Renal pelvis (tissue), 4 donors: ENCODE data around the gene KRT222. TPM values are rescaled to one million over a fixed set of nuclear protein-coding genes. Genes with fewer than 3 reads are reported as not detected.
A peak's percentile ranks its signal among the peaks of the same experiment; 100 is the strongest.

ENCODE experiments used
- DNase-seq: peaks from one replicate; pipeline ENCODE4 v3.0.0-alpha.2; 2013
- polyA plus RNA-seq, 3 donors: library from polyadenylated mRNA; unstranded; fragments of 120-200 nt; gene quantifications; one replicate each; pipeline ENCODE4 v1.2.1, GENCODE V29; 2013; ENCODE audit not compliant: insufficient read length in 3 of 3

Gene KRT222
- polyA plus RNA-seq, 3 donors = 0.17 to 0.21 TPM; not detected in 1

DNA sequence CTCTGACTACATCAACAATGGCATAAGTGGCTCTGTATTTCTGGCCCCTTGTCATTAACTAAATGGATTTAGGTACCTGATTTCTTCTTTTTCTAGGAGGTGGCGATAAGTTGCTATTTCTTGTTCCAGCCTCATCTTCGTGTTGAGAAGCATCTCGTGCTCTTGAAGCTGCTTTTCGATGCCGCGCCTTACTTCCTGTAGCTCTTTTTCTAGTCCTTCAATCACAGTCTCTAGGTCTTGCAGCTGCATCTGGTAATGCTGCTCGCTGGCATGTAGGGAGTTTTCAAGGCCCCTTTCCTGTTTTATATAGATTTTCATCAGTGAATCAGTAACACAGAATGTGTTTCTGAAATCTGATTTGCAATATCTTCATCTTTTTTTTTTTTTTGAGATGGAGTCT, 5.1 kb downstream of the KRT222 start:
- no peak for DNase-seq

DNA sequence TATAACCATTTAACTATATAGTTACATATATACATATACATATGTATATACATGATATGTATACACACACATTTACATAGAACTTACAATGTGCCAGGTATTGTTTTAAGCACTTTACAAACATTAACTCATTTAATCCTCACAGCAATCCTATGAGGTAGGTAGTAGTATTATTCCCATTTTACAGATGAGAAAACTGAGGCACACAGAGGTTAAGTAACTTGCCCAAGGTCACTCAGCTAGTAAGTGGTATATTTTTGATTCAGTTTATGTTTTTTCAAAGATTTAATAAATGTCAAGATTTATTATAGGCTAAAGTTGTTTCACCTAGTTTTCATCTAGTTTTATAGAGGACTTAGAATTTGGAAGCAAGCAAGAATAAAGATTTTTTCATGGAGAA, 6.6 kb downstream of the KRT222 start:
- no peak for DNase-seq

DNA sequence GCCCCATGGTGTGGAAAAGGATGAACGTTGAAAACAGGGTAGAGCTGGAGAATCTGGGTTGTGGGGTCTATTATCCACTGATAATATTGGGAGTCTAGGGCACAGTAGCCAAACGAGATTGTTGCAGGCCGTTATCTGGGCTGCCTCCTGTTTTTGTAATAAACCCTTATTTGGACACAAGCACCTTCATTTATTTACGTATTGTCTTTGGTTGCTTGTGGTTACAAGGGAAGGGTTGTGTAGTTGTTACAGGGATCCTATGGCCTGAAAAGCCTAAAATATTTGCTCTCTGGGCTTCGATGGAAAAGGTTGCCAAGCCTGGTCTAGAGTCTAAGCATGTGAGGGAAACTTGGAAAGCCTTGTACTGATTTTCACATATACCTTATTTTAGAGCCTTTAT, 13.0 kb downstream of the KRT222 start:
- DNase-seq = no peak

DNA sequence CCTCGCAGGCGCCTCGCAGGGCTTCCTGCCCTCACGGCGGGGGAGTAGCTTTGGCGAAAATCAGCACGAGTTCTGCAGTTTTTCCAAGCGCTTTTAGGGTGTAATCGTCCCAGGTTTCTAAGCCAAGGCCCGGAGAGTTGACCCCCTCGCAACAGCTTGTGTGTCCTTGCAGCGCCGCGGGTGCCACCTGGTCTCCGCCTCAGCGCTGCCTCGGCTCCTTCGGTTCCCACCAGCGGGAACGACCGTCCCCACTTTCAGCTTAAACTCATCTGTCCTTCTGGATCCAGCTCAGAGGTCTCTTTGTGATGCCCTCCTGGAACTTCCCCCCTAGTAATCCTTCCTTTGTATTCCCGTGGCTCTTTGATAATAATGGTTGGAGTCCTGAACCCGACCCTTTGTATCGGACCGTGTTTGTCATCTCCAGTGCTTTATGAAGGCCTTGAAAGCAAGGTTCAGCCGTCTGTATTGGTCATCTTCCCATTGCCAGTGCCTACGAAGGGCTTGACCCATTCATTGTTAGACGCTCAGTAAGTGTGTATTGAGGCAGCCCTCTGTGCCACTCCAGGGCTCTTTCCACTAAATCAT, 16.5 kb downstream of the KRT222 start:
- DNase-seq = no peak

DNA sequence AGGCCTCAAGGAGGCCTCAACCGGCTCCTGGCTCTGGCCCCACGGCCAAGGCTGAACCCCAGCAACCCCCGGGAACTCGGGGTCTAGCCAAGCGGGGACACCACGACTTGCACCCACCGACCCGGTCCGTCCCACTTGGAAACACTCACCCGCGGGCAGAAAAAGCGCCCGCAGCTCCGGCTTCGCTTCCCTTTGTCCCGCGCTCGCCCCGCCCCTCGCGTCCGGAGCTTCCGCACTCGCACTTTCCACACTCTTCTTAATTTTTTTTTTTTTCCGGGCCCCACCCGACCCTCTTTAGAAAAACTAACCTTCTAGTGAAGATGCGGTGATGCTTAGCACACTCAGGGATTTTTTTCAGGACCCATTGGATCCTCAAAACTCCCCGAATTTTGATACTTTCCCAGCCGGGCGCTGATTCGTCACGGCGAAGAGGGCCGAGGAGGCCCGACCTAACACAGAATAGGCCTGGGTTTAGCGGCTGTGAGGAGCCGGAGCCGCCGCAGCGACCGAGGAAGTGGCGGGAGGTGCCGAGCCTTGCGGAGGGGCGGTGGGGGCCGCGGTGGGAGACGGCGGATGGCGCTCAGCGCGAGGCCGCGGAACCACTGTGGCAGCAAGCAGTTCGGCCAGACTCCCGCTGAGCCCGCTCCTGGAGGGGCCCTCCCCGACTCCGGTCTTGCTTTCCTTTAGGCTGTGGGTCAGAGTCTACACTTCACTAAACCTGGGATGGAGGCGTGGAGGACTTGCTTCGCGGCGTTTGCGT, 17.2 kb downstream of the KRT222 start, which contains the start of gene SMARCE1:
TSS of gene SMARCE1 (minus strand) at position 195 of the 760 bp plus-strand sequence. CDS start 2,016 bp downstream, outside the sequence.
- peak; percentile 83 for DNase-seq

DNA sequence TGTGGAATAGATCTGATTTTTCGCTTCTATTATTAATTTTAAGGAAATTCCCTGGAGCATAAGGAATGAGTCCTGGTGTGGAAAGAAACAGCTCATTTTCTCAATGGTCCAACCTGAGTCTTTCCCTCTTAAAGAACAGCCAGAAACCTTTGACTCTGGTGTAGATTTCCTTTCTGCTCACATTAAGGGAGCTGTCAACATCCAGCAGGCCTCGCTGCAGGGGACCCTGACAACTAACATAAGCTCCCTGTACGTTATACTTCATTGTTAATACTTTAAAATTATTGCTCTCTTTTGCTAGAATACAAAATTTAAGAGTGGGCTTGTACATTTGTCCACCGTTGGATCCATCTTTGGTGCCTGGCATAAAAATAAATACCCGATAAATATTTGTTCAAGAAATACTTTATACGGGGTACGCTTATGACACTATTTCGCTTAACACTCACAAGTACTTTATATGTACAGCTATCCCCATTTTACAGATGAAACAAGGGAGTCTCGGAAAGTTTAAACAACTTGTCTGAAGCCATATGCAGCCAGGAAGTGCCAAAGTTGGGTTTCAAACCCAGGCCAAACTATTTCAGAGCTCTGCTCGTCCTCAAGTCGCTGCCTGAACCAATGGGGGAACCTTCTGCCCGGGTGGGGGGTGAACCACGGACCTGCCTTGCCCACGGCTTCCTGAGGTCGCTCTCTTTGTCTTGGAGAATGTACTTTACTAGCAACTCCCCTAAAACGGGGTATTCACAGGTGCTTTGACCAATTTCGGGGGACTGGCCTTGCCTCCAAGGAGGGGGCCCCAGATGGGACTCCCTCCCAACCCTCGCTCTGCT, 18.0 kb downstream of the KRT222 start:
- DNase-seq = no peak

DNA sequence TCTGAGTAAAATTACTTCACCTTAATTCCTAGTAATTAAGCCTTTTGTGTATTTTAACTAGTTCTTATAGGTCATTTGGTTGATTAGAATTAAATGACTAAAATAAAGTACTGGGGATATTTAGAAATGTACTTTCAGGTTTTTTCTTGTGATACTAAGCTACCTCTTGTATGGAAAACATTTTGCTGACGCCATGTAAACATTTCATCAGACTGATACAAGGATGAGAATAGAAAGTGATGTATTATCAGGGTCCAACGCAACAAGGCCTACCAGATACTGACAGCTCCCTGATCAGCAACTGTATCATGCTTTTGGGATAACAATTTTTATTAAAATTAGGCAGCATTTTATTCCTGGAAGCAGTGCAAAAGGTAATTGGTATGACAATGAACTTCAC, 19.0 kb downstream of the KRT222 start:
- DNase-seq = no peak

DNA sequence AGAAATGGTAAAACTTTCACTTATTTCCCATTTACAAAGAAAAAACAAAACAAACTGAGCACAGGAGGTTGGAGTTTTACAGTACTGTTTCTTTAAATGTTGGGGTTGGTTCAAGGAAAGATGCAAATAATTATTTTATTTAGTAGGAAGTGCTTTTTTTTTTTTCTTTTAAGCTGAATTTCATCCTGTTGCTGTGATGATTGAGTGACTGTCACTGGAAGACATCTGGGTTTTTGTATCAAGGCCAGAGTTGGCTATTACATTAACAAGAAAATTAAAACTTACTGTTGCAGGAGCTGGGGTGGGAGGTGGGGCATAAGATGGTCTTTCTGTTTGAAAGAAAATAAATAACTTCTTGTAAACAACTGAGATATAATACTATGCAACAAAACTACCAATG, 19.7 kb downstream of the KRT222 start:
- no peak for DNase-seq

DNA sequence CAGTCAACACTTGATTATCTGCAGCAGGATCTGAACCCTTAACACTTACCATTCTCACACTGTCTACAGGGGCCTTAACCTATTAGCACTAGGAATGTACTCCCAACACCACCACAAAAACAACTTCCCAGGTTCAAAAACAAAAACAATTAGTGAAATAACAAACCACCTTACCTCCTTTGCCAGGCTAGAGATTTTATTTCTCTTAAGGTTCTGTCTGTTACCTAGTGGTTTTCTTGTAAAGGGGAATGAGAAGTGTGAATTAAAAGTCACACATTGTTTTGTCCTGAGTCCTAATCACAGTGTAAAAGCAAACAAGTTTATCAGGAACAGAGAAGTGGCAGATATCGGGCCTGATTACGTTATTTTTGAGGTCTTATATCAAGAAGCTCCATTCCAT, 27.0 kb downstream of the KRT222 start:
- DNase-seq = no peak

DNA sequence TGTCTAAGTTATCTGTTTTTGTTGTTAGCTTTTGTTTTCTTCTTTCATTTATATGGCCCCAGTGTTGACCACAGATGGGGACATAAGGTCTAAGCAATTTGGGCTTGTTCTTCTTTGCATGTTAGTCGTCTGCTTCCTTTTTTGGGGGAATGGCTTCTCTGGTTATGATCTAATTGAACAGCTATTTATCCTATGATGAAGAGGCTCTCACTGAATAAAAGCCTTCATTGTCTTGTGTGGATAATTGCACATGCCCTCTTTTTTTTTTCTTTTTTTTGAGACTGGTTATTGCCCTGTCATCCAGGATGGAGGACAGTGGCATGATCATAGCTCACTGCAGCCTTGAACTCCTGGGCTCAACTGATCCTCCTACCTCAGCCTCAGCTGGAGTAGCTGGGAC, 31.1 kb downstream of the KRT222 start:
- DNase-seq = no peak

DNA sequence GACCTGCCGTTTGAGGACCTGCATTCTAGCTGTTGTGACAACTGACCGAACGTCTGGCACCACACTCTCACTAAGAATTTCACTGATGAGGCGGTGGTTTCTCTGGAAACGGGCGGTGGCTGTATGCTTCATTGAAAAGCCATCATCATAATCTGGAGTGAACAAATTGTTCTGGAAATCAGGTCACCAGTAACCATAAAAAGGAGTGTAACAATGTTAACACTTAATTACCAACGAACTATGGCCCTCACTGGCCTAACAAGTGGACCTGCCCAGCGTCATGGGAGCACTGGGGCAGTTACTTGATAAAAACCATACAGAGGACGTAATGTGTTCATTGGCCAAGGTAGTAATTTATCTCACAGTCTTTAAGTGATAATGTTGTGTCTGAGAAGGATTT, 32.8 kb downstream of the KRT222 start:
- no peak for DNase-seq

DNA sequence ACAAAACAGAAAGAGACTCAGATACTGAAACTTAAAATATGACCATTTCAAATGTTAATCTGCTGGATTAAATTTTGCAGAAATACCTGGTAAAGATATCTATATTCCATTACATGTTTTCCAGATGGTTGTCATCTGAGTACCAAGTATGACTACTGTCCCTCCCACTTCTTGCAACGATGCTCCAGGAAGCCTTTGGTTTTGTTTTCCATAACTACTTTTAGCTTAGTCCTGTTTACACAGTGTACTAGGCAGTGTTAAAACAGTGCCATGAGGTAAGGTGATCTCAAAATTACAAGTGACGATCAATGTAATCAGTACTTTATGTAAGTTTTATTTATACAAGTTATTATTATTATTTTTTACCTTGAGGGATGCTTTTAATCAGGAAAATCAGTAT, 35.1 kb downstream of the KRT222 start:
- DNase-seq = no peak

DNA sequence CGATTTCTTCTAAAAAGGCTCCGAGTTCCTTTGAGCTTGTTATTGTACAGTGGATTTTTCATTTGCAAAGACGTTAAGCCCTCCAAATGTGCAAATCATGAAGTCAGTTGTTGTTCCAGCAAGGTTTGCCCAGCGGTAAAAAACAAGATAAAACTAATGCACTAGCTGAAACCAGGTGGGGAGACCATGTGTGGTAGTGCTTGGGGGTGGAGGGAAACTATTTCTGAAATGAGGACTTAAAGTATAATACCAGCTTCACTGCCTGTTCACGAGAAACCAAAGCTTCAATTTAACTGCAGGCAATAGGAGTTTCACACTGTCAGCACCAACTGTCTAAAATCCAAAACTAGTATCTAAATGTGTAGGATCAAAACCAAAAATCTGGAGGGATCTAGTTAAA, 39.7 kb downstream of the KRT222 start:
- no peak for DNase-seq

DNA sequence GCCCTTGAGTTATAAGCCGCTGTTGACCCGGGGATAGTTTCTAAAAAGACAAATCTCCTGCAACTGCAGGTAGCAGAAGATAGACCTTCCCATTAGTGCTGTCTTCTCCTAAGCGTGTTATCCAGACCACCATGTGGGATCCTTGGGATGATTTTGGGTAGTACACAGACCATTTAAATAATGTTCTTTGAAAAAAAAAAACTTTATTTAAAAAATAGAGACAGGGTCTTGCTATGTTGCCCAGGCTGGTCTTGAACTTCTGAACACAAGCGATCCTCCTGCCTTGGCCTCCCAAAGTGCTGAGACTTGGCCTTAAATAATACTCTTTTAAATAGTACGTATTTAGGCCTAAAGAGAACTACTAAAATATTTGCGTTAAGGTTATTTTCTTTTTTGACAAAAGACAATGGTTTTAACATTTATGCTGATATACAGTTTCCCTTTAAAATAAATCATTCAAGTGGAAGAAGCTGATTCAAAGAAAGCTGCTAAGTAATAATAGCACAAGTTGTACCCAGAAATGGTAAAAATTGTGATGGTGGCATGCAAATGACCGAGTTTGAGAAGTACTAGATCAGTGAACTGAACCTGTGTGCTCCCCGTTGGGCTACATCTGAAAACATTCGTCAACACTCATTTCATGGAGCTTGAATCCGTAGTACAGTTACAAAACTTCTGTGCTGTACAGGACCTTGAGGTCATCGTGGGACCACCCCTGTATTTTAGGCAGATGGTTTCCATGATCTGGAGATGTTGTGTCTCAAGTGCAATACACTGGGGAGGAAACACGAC, 41.4 kb downstream of the KRT222 start:
- DNase-seq = no peak

DNA sequence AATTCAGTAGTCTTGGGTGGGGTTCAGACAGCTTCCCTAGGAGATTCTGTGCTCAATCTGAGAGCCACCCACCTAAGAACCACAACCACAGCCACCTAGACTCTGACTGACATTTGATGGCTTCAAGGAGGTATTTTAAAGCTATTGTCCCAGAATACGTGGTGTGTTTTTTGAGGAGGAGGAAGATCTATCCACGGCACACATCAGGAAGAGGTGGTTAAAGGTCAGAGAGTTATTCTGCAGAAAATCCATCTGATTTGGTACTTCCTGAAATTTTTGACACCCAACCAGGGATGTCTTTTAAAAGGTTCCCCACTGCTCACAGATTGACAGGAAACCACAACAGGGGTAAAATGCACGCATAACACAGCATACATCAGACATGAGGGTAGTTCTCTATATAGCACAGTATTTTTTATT, 42.5 kb downstream of the KRT222 start:
- DNase-seq = no peak

DNA sequence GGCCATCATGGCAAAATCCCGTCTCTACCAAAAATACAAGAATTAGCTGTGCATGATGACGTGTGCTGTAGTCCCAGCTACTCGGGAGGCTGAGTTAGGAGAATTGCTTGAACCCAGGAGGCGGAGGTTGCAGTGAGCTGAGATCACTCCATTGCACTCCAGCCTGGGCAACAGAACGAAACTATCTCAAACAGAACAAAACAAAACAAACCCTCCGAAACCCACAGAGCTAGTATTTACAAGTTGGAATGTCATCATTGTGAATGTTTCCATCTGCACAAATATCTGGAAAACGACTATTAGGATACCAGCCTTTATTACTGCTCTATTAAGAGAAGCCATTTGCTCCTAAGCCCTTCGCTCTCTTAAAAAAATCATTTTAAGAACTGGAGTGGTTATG, 43.4 kb downstream of the KRT222 start:
- peak; percentile 42 for DNase-seq

DNA sequence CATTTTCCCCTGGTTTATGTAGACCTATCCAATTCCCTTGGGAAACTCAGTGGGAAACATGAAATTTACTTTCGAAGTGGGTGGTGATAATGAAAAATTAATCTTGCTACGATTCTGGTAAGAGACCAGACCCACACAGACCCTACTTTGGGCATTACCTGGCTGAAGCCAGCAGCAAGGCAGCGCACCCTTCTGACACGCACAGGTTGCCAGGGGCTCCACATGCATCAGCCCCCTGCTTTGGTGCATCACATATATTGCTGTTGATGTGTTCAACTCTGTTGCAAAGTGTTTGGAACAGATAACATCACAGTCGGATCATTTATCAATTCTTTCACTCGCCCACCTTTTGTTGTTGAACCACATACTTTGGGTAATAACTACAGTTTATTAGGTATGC, 44.0 kb downstream of the KRT222 start:
- no peak for DNase-seq

DNA sequence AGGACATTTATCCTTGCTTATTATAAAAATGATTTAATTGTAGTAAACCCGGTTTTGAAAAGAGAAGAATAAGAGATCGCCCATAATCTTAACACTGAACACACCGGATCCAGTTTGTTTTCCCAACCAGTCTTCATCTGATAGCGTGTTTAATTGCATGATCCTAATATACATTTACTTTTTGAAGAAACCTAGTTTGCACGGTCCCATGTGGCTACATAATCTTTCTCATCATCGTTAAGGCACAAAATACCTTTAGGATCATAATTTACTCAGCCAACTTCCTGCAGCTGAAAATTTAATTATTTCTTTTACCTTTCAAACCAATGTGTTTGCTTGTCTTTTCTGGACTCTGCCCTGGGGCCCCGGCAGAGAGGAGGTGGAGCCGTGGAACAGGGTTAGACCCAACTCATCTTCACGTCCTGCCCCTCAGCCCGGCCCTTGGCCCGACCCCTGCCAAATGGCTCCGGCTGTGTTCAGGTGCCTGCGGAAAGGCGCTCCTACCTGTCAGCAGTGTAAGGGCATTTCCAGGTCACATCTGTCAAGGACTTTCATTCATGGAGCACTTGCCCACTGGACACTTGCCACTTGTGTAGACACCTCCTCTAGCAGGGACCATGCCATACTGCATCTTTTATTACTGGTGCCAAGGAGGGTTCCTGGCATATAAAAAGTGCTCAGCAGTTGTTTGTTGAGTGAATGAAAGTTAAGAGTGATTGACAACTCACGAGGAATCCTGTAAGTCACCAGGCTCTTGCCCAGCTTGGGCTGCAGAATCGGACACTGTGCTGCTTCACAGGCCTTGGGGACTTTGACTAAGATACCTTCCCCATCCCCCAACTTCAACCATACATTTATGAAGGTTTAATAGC, 46.0 kb downstream of the KRT222 start:
- DNase-seq = no peak

DNA sequence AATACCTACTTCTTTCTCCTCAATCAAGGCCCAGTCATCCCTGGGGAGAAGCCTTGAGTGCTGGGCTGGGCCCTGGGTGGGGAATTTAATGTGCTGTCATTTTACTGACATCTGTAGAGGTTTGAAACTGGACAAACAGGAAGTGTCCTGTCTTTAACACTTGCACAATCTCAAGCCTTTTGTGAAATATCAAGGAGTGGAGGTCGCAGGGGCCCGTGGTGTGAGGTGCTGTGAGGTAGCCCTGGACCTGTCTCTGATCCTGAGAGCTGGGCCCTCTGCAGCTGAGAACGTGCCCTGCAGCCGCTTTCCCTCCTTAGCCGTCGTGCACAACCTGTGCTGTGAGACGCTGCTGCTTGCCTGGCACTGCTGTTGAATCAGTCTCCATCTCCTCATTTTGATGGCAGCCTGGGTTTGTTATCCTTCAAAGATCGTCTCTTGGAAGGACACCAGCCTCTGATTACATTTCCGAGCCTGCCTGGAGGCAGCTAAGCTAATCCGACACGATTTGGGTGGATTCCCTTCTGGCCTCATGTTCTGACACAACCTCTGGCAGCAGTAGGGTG, 47.2 kb downstream of the KRT222 start:
- no peak for DNase-seq

DNA sequence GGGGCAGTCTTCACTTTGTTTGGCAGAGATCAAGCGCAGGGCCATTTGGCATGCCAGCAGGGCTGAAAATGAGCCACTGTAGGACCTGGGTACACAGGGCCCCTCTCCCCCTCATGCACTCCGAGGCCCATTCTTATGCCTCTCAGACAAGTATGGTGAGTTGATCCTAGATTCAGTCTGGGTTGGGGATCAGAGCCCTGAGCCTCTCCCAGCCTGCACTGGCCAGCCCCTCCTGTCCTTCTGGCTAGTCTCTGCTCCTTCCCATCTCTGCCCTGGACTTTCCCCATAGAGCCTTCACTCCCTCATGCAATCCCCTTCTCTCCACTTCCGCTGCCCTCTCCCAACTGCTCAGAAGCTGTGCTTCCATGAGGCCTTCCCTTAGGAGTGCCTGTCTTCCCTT, 48.4 kb downstream of the KRT222 start:
- DNase-seq = no peak
